H1 (cell line): Measurements from ENCODE around the gene MPRIP. TPM values are rescaled to one million over a fixed set of nuclear protein-coding genes. Genes with fewer than 3 reads are reported as not detected.

Experiments used
- FOSL1 ChIP-seq: IDR thresholded peaks from 2 replicates; pipeline ENCODE4 v1.6.1; 2011; ENCODE audit warnings: mild to moderate bottlenecking, low read depth, low read length, moderate library complexity; ENCODE audit not compliant: insufficient read depth
- HDAC2 ChIP-seq, 2 experiments: fragments of 300-600 bp in 1 of 2; sonication (generic) in 1 of 2; IDR thresholded peaks; 2 replicates each; pipeline ENCODE4 v1.6.1; 2011 to 2012; ENCODE audit warnings: low read depth in 2 of 2, low read length in 2 of 2, mild to moderate bottlenecking in 2 of 2, moderate library complexity in 2 of 2, borderline replicate concordance in 1 of 2, inconsistent platforms in 1 of 2
- POLR2AphosphoS5 ChIP-seq: IDR thresholded peaks from 2 replicates; pipeline ENCODE4 v1.6.1; 2011; ENCODE audit warnings: low read depth, low read length
- SIX5 ChIP-seq: IDR thresholded peaks from 2 replicates; pipeline ENCODE4 v1.6.1; 2011; ENCODE audit warnings: mild to moderate bottlenecking, low read depth, low read length
- polyA plus RNA-seq, 7 experiments: library from polyadenylated mRNA; depleted of rRNA in 3 of 7; stranded (reverse) in 5 of 7; unstranded in 2 of 7; fragments of >200 nt in 5 of 7; fragments of 200-250 nt in 2 of 7; gene quantifications; 1 replicate in 5 of 7; 2 replicates in 1 of 7; 4 replicates in 1 of 7; pipeline versions ENCODE4 v1.2.1 to v1.2.3, GENCODE V29; 2011 to 2013; ENCODE audit warnings: missing spikeins in 2 of 7, mixed read lengths in 2 of 7
- total RNA-seq: library from RNA; stranded (reverse); fragmentation: NEBNext Ultra II Directional; extraction: Animal tissue kit (Norgen Biotek cat#: 25700); gene quantifications from 2 replicates; pipeline ENCODE4 v1.2.1, GENCODE V29; 2021

MPRIP gene
- total and polyA plus RNA-seq, 2 of the 8 experiments (the other 6 are each of a cell fraction or from before 2014, with no cell fraction given): 48.6 to 146 TPM

DNA sequence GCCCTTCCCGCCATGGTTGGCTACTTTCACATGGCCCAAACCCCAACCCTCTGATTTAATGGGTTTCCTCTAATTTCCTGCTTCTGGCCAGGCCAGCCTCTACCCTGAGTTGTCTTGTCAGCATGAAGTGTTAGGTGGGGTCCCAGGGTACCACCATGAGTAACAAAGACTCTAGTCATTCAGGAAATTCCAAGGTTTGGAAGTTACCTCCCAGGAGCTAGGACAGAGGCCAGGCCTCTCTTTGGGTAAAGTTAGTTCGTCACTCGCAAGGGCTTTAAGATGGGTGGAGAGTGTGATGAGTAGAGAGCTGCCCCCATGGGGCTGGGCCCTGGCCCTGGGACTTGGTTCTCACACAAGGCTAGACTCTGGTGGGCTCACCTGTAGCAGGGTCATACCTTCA lies 109.3 kb downstream of the MPRIP start (continued):
- TF ChIP-seq HDAC2 (IDR thresholded peaks at IDR 0.05; ENCODE audit: borderline replicate concordance in 1 of 2, low read depth in 2 of 2, low read length in 2 of 2) (no peak), SIX5 (no peak), FOSL1 (no peak), POLR2AphosphoS5 (no peak)
